Measurements from ENCODE around the gene EVPL. TPM values are rescaled to one million over a fixed set of nuclear protein-coding genes. Genes with fewer than 3 reads are reported as not detected.

Gene EVPL
- total and polyA plus RNA-seq, 2 of the 13 experiments (the other 11 are each of a cell fraction or from before 2014, with no cell fraction given): 2.1 to 8.2 TPM

DNA sequence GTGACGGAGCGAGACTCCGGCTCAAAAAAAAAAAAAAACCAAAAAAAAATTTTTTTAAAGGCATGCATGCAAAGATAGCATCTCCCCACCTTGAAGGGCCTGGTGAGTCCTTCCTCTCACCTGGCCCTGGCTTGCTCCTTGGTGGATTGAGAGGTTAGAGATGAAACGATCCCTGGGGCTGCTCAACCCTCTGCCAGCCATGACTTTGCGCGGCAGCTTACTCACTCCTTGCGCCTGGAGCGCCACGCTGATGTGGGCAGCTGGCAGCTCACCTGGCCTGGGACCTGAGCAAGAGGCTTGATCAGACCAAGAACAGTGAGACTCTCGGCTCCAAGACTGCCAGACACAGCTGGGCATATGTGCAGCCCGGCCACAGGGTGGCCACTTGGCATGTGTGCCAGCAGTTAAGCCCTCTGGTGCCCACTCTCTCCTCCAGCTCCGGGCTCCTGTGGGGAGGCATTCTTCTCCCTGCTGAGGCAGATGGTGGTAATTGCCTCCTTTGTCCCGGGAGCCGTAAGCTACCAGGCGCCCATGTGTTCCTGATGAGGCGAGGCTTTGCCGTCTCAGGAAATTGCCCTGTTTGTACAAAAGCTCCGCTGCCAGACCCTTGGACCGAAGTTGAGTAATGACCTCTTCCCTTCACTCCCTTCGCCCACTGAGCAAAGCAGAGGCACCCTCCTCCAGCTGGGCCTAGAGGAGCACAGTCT, 5.1 kb upstream of the EVPL start (continued):
- TF ChIP-seq, protein P1, sequence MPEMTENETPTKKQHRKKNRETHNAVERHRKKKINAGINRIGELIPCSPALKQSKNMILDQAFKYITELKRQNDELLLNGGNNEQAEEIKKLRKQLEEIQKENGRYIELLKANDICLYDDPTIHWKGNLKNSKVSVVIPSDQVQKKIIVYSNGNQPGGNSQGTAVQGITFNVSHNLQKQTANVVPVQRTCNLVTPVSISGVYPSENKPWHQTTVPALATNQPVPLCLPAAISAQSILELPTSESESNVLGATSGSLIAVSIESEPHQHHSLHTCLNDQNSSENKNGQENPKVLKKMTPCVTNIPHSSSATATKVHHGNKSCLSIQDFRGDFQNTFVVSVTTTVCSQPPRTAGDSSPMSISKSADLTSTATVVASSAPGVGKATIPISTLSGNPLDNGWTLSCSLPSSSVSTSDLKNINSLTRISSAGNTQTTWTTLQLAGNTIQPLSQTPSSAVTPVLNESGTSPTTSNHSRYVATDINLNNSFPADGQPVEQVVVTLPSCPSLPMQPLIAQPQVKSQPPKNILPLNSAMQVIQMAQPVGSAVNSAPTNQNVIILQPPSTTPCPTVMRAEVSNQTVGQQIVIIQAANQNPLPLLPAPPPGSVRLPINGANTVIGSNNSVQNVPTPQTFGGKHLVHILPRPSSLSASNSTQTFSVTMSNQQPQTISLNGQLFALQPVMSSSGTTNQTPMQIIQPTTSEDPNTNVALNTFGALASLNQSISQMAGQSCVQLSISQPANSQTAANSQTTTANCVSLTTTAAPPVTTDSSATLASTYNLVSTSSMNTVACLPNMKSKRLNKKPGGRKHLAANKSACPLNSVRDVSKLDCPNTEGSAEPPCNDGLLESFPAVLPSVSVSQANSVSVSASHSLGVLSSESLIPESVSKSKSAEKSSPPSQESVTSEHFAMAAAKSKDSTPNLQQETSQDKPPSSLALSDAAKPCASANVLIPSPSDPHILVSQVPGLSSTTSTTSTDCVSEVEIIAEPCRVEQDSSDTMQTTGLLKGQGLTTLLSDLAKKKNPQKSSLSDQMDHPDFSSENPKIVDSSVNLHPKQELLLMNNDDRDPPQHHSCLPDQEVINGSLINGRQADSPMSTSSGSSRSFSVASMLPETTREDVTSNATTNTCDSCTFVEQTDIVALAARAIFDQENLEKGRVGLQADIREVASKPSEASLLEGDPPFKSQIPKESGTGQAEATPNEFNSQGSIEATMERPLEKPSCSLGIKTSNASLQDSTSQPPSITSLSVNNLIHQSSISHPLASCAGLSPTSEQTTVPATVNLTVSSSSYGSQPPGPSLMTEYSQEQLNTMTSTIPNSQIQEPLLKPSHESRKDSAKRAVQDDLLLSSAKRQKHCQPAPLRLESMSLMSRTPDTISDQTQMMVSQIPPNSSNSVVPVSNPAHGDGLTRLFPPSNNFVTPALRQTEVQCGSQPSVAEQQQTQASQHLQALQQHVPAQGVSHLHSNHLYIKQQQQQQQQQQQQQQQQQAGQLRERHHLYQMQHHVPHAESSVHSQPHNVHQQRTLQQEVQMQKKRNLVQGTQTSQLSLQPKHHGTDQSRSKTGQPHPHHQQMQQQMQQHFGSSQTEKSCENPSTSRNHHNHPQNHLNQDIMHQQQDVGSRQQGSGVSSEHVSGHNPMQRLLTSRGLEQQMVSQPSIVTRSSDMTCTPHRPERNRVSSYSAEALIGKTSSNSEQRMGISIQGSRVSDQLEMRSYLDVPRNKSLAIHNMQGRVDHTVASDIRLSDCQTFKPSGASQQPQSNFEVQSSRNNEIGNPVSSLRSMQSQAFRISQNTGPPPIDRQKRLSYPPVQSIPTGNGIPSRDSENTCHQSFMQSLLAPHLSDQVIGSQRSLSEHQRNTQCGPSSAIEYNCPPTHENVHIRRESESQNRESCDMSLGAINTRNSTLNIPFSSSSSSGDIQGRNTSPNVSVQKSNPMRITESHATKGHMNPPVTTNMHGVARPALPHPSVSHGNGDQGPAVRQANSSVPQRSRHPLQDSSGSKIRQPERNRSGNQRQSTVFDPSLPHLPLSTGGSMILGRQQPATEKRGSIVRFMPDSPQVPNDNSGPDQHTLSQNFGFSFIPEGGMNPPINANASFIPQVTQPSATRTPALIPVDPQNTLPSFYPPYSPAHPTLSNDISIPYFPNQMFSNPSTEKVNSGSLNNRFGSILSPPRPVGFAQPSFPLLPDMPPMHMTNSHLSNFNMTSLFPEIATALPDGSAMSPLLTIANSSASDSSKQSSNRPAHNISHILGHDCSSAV (CRISPR knock-in tag; IDR thresholded peaks at IDR 0.05; ENCODE audit: borderline replicate concordance): no peak
- TF ChIP-seq MIER2 (CRISPR knock-in tag; IDR thresholded peaks at IDR 0.05) (0 out of 2 replicates have a peak, but pooled peaks have one; percentile 44), ERF (CRISPR knock-in tag; IDR thresholded peaks at IDR 0.05) (peak; percentile 82), NR1H2 (CRISPR knock-in tag; IDR thresholded peaks at IDR 0.05; ENCODE audit: borderline replicate concordance, low read depth) (0 out of 2 replicates have a peak, but pooled peaks have one; percentile 56), BORCS8-MEF2B (CRISPR knock-in tag; IDR thresholded peaks at IDR 0.05) (no peak), ASH2L (IDR thresholded peaks at IDR 0.05; ENCODE audit: insufficient read length, low read depth, low read length) (no peak), RCOR2 (CRISPR knock-in tag; IDR thresholded peaks at IDR 0.05) (peak; percentile 78; the same call in 1 of the 2 replicates), KMT2B (CRISPR knock-in tag; IDR thresholded peaks at IDR 0.05) (peak; percentile 55; the same call in 1 of the 2 replicates), SALL2 (CRISPR knock-in tag; IDR thresholded peaks at IDR 0.05) (no peak; the same call in 1 of the 2 replicates), KDM1A (CRISPR knock-in tag; IDR thresholded peaks at IDR 0.05) (no peak), ZFX (CRISPR knock-in tag; IDR thresholded peaks at IDR 0.05; ENCODE audit: low read depth) (peak; percentile 72), SMYD3 (CRISPR knock-in tag; IDR thresholded peaks at IDR 0.05) (no peak), WIZ (CRISPR knock-in tag; IDR thresholded peaks at IDR 0.05) (no peak)
- TF ChIP-seq, protein P2, sequence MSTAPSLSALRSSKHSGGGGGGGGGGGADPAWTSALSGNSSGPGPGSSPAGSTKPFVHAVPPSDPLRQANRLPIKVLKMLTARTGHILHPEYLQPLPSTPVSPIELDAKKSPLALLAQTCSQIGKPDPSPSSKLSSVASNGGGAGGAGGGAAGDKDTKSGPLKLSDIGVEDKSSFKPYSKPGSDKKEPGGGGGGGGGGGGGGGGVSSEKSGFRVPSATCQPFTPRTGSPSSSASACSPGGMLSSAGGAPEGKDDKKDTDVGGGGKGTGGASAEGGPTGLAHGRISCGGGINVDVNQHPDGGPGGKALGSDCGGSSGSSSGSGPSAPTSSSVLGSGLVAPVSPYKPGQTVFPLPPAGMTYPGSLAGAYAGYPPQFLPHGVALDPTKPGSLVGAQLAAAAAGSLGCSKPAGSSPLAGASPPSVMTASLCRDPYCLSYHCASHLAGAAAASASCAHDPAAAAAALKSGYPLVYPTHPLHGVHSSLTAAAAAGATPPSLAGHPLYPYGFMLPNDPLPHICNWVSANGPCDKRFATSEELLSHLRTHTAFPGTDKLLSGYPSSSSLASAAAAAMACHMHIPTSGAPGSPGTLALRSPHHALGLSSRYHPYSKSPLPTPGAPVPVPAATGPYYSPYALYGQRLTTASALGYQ (CRISPR knock-in tag; IDR thresholded peaks at IDR 0.05): 0 out of 2 replicates have a peak, but pooled peaks have one; percentile 40
- TF ChIP-seq, protein P3, sequence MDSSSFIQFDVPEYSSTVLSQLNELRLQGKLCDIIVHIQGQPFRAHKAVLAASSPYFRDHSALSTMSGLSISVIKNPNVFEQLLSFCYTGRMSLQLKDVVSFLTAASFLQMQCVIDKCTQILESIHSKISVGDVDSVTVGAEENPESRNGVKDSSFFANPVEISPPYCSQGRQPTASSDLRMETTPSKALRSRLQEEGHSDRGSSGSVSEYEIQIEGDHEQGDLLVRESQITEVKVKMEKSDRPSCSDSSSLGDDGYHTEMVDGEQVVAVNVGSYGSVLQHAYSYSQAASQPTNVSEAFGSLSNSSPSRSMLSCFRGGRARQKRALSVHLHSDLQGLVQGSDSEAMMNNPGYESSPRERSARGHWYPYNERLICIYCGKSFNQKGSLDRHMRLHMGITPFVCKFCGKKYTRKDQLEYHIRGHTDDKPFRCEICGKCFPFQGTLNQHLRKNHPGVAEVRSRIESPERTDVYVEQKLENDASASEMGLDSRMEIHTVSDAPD (CRISPR knock-in tag; IDR thresholded peaks at IDR 0.05): no peak
- TF ChIP-seq, protein P4, sequence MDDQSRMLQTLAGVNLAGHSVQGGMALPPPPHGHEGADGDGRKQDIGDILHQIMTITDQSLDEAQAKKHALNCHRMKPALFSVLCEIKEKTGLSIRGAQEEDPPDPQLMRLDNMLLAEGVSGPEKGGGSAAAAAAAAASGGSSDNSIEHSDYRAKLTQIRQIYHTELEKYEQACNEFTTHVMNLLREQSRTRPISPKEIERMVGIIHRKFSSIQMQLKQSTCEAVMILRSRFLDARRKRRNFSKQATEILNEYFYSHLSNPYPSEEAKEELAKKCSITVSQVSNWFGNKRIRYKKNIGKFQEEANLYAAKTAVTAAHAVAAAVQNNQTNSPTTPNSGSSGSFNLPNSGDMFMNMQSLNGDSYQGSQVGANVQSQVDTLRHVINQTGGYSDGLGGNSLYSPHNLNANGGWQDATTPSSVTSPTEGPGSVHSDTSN (CRISPR knock-in tag; IDR thresholded peaks at IDR 0.05; ENCODE audit: borderline replicate concordance): 0 out of 2 replicates have a peak, but pooled peaks have one; percentile 72

Data from HepG2 (cell line).